Epithelial cell of esophagus (primary cell): ENCODE measurements around the gene EXTL1.

Source experiments
- DNase-seq: peaks from one replicate; pipeline ENCODE4 v3.0.0; 2010; ENCODE audit warnings: low read depth
- H3K4me3 ChIP-seq: 2 replicates; pipeline ENCODE4 v1.5.1; 2011; ENCODE audit warnings: mild to moderate bottlenecking, low read length, control low read depth
- TF ChIP-seq, protein P1 (sequence below): IDR thresholded peaks from 2 replicates; pipeline ENCODE4 v1.5.1; 2011; ENCODE audit warnings: low read depth, mild to moderate bottlenecking, low read length, control low read depth, inconsistent platforms; ENCODE audit not compliant: insufficient read depth; ENCODE audit errors: missing control alignments

The EXTL1 gene

GRCh38 chr1:26009796-26010447 lies 11.7 kb upstream of the EXTL1 start:
- DNase-seq = peak; percentile 18
- no peak overlapping the region for H3K4me3 ChIP-seq
- TF ChIP-seq, protein P1, sequence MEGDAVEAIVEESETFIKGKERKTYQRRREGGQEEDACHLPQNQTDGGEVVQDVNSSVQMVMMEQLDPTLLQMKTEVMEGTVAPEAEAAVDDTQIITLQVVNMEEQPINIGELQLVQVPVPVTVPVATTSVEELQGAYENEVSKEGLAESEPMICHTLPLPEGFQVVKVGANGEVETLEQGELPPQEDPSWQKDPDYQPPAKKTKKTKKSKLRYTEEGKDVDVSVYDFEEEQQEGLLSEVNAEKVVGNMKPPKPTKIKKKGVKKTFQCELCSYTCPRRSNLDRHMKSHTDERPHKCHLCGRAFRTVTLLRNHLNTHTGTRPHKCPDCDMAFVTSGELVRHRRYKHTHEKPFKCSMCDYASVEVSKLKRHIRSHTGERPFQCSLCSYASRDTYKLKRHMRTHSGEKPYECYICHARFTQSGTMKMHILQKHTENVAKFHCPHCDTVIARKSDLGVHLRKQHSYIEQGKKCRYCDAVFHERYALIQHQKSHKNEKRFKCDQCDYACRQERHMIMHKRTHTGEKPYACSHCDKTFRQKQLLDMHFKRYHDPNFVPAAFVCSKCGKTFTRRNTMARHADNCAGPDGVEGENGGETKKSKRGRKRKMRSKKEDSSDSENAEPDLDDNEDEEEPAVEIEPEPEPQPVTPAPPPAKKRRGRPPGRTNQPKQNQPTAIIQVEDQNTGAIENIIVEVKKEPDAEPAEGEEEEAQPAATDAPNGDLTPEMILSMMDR = no peak

DNA sequence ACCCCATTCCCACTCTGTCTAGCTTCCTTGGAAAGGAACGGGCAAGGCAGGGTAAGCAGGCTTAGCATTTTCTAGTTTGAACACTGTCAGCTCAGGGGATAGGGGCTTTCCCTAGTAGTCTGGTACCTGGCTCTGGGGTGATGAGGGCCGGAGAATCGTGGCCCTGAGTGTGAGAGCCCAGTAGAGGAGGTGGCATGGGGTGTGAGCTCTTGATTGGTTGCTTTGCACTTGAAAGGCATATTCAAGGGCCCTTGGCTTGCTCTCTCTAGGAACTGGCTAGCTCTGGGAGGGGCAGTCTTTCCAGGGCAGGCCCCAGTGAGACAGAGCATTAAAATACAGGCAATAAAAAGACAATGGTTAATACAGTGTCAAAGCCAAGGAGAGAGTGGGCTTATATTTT lies 10.8 kb upstream of the EXTL1 start:
- no peak for DNase-seq
- TF ChIP-seq, protein P1 = no peak
- no peak overlapping the region for H3K4me3 ChIP-seq

DNA sequence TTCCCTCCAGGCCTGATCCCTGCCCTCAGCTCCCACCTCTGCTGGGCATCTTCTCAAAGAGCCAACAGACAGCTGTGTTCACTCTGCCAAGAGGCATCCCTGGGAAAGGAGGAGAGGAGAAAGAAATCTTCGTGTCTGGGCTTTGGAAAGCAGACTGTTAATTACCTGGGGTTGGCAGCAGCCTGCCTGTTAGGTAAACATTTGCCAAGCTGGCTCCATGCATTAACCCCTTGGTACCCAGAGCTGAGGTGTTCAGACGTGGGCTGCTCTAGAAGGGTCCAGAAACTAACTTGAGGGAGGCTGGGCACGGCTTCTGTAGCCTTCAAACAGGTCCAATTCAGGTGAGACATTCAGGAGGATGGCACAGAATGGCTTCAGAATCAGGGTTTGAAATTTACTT lies 8.7 kb upstream of the EXTL1 start:
- no peak for DNase-seq
- TF ChIP-seq, protein P1 = no peak
- H3K4me3 ChIP-seq = no peak overlapping the region

GRCh38 chr1:26014179-26014578 lies 7.4 kb upstream of the EXTL1 start:
- TF ChIP-seq, protein P1 = no peak
- H3K4me3 ChIP-seq = no peak overlapping the region
- no peak for DNase-seq

- H3K4me3 ChIP-seq = no peak overlapping the region
- TF ChIP-seq, protein P1 = no peak
- peak; percentile 72 for DNase-seq
Measured at GRCh38 chr1:26015358-26015757, 6.2 kb upstream of the EXTL1 start.

DNA sequence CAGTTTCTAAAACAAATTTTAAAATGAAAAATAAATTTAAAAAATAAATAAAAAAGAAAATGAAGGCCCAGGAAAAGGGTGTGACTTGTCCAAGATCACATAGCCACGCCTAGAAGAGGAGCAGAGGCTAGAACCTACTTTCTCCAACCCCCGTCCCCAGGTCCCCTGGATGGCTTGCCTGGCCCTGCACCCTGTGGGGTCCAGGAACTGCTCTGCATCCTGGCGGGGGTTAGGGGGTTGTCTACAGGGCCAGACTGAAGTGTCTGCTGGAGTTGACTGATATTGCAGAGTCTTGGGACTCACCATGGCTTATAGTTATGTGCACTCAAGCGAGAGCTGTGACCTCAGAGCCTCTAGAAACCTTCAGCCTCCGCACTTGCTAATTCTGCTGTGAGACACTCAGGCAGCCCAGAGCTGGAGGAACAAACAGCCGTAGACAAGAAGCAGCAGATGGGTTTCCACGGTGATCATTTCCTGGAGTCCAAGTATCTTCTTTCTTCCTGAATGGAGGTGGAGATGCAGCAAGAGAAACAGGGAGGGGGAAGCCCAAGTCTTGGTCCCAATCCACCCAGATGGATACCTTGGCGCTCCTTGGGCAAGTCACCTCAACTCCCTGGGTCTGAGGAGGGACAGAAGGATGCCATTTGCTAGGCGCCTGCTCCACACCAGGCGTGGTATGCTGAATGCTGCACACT lies 5.2 kb upstream of the EXTL1 start:
- TF ChIP-seq, protein P1 = no peak
- no peak for DNase-seq

DNA sequence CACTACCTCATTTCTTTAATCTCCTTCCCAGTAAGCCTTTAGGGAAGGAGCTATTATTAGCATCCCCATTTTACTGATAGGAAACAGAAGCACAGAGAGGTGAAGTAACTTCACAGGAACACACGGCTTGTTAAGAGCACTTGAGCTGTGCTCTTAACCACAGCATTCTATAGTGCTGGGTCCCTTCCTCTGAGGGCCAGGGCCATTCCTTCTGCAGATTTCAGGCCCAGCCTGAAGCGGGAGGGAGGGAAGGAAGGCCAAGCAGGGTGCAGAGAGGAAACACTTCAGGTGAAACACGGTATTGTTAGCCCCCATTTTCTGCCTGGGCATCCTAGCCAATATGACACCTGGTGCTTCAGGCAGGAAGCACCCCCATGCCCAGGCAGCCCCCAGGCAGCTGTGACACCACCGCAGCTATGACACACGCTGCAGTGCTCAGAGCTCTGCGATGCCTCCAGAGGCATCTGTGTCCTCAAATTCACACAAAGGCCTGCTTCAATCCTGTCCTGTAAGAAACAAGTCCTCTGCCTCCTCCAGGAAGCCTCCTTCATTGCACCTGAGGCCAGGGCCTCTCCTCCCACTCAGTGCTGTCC lies 4.5 kb upstream of the EXTL1 start:
- no peak overlapping the region for H3K4me3 ChIP-seq
- DNase-seq = no peak
- TF ChIP-seq, protein P1 = no peak

More for the DNA sequence above, 5.2 kb upstream of the EXTL1 start:
- H3K4me3 ChIP-seq = no peak overlapping the region
